H1 (cell line): Measurements from ENCODE around the gene EGFR. TPM values are rescaled to one million over a fixed set of nuclear protein-coding genes. Genes with fewer than 3 reads are reported as not detected.

Experiments
- CBX8 ChIP-seq: fragments of 300-800, 300-1000 bp; sonication (generic); IDR thresholded peaks from 2 replicates; pipeline ENCODE4 v1.7.1; 2016; ENCODE audit warnings: low read depth, low read length, borderline replicate concordance
- EGR1 ChIP-seq: IDR thresholded peaks from 2 replicates; pipeline ENCODE4 v1.6.1; 2011; ENCODE audit warnings: low read depth, low read length, borderline replicate concordance
- NANOG ChIP-seq: IDR thresholded peaks from 2 replicates; pipeline ENCODE4 v1.6.1; 2011; ENCODE audit warnings: low read length, low read depth, mild to moderate bottlenecking, inconsistent platforms; ENCODE audit not compliant: insufficient read depth, poor library complexity, severe bottlenecking
- SIRT6 ChIP-seq: IDR thresholded peaks from one replicate; pipeline ENCODE4 v1.7.1; 2012; ENCODE audit warnings: low read length, inconsistent platforms
- SRF ChIP-seq: IDR thresholded peaks from 2 replicates; pipeline ENCODE4 v1.6.1; 2011; ENCODE audit warnings: mild to moderate bottlenecking, low read depth, low read length, moderate library complexity
- polyA plus RNA-seq, 7 experiments: library from polyadenylated mRNA; depleted of rRNA in 3 of 7; stranded (reverse) in 5 of 7; unstranded in 2 of 7; fragments of >200 nt in 5 of 7; fragments of 200-250 nt in 2 of 7; gene quantifications; 1 replicate in 5 of 7; 2 replicates in 1 of 7; 4 replicates in 1 of 7; pipeline versions ENCODE4 v1.2.1 to v1.2.3, GENCODE V29; 2011 to 2013; ENCODE audit warnings: missing spikeins in 2 of 7, mixed read lengths in 2 of 7
- total RNA-seq: library from RNA; stranded (reverse); fragmentation: NEBNext Ultra II Directional; extraction: Animal tissue kit (Norgen Biotek cat#: 25700); gene quantifications from 2 replicates; pipeline ENCODE4 v1.2.1, GENCODE V29; 2021
- TF ChIP-seq, protein P1 (sequence below): fragments of 300-600 bp; sonication (generic); IDR thresholded peaks from 2 replicates; pipeline ENCODE4 v1.7.1; 2012; ENCODE audit warnings: low read length, moderate library complexity, mild to moderate bottlenecking, inconsistent platforms; ENCODE audit not compliant: insufficient replicate concordance

Gene EGFR
- total and polyA plus RNA-seq, 2 of the 8 experiments (the other 6 are each of a cell fraction or from before 2014, with no cell fraction given) = 1.9 to 5.8 TPM

DNA sequence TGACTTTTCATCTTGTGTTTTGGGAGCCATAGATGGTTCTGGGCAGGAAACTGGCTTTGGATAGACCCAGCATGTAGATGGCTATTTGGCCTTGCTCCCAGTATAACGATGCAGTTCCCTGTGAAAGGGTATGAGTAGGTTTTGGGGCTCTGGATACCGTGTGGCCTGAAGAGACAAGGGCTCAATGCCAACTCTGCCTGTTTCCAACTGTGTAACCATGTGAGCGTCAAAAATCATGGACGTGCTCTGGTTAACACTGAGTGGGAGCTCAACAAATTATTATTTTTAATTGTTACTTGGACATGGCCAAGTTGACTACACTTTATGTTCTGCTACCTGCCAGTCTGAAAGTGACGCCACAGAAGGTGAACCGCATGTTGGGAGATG, 41.8 kb downstream of the EGFR start (continued):
- TF ChIP-seq, protein P1, sequence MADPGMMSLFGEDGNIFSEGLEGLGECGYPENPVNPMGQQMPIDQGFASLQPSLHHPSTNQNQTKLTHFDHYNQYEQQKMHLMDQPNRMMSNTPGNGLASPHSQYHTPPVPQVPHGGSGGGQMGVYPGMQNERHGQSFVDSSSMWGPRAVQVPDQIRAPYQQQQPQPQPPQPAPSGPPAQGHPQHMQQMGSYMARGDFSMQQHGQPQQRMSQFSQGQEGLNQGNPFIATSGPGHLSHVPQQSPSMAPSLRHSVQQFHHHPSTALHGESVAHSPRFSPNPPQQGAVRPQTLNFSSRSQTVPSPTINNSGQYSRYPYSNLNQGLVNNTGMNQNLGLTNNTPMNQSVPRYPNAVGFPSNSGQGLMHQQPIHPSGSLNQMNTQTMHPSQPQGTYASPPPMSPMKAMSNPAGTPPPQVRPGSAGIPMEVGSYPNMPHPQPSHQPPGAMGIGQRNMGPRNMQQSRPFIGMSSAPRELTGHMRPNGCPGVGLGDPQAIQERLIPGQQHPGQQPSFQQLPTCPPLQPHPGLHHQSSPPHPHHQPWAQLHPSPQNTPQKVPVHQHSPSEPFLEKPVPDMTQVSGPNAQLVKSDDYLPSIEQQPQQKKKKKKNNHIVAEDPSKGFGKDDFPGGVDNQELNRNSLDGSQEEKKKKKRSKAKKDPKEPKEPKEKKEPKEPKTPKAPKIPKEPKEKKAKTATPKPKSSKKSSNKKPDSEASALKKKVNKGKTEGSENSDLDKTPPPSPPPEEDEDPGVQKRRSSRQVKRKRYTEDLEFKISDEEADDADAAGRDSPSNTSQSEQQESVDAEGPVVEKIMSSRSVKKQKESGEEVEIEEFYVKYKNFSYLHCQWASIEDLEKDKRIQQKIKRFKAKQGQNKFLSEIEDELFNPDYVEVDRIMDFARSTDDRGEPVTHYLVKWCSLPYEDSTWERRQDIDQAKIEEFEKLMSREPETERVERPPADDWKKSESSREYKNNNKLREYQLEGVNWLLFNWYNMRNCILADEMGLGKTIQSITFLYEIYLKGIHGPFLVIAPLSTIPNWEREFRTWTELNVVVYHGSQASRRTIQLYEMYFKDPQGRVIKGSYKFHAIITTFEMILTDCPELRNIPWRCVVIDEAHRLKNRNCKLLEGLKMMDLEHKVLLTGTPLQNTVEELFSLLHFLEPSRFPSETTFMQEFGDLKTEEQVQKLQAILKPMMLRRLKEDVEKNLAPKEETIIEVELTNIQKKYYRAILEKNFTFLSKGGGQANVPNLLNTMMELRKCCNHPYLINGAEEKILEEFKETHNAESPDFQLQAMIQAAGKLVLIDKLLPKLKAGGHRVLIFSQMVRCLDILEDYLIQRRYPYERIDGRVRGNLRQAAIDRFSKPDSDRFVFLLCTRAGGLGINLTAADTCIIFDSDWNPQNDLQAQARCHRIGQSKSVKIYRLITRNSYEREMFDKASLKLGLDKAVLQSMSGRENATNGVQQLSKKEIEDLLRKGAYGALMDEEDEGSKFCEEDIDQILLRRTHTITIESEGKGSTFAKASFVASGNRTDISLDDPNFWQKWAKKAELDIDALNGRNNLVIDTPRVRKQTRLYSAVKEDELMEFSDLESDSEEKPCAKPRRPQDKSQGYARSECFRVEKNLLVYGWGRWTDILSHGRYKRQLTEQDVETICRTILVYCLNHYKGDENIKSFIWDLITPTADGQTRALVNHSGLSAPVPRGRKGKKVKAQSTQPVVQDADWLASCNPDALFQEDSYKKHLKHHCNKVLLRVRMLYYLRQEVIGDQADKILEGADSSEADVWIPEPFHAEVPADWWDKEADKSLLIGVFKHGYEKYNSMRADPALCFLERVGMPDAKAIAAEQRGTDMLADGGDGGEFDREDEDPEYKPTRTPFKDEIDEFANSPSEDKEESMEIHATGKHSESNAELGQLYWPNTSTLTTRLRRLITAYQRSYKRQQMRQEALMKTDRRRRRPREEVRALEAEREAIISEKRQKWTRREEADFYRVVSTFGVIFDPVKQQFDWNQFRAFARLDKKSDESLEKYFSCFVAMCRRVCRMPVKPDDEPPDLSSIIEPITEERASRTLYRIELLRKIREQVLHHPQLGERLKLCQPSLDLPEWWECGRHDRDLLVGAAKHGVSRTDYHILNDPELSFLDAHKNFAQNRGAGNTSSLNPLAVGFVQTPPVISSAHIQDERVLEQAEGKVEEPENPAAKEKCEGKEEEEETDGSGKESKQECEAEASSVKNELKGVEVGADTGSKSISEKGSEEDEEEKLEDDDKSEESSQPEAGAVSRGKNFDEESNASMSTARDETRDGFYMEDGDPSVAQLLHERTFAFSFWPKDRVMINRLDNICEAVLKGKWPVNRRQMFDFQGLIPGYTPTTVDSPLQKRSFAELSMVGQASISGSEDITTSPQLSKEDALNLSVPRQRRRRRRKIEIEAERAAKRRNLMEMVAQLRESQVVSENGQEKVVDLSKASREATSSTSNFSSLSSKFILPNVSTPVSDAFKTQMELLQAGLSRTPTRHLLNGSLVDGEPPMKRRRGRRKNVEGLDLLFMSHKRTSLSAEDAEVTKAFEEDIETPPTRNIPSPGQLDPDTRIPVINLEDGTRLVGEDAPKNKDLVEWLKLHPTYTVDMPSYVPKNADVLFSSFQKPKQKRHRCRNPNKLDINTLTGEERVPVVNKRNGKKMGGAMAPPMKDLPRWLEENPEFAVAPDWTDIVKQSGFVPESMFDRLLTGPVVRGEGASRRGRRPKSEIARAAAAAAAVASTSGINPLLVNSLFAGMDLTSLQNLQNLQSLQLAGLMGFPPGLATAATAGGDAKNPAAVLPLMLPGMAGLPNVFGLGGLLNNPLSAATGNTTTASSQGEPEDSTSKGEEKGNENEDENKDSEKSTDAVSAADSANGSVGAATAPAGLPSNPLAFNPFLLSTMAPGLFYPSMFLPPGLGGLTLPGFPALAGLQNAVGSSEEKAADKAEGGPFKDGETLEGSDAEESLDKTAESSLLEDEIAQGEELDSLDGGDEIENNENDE = no peak
- no peak for TF ChIP-seq SRF
- TF ChIP-seq CBX8 = no peak
- TF ChIP-seq SIRT6 = no peak
- no peak for TF ChIP-seq NANOG
- no peak for TF ChIP-seq EGR1
